DMS 273 (cell line): Measurements from ENCODE around the gene CERS6.
A peak's percentile ranks its signal among the peaks of the same experiment; 100 is the strongest.
"Not testable (repeated sequence)": the region's sequence is repeated elsewhere in the genome, so short reads cannot be mapped to it uniquely, and the experiment has no call there.

Source experiments
- DNase-seq: peaks from one replicate; lab custom pipeline; 2025; ENCODE audit not compliant: unreplicated experiment; lab: John Stamatoyannopoulos, UW

Gene CERS6

GRCh38 chr2:168466834-168467565, 10.9 kb downstream of the CERS6 start:
- DNase-seq, result no peak

GRCh38 chr2:168467729-168468128, 11.7 kb downstream of the CERS6 start:
- no peak for DNase-seq

- DNase-seq, result no peak
These were observed 12.3 kb downstream of the CERS6 start for GRCh38 chr2:168468354-168468753.

- DNase-seq, result no peak
These were observed 13.4 kb downstream of the CERS6 start for GRCh38 chr2:168469281-168469988.

GRCh38 chr2:168470320-168471162, 14.5 kb downstream of the CERS6 start:
- peak; percentile 68 for DNase-seq

GRCh38 chr2:168471163-168471475, 15.0 kb downstream of the CERS6 start:
- DNase-seq, result peak; percentile 74

- no peak for DNase-seq
These were observed 19.6 kb downstream of the CERS6 start for GRCh38 chr2:168475636-168476035.

GRCh38 chr2:168478206-168478605, 22.1 kb downstream of the CERS6 start:
- no peak for DNase-seq

GRCh38 chr2:168480356-168480755, 24.3 kb downstream of the CERS6 start:
- no peak for DNase-seq

- DNase-seq, result no peak
These were observed 24.9 kb downstream of the CERS6 start for GRCh38 chr2:168480825-168481585.

- no peak for DNase-seq
These were observed 26.2 kb downstream of the CERS6 start for GRCh38 chr2:168482269-168482668.

GRCh38 chr2:168482952-168483831, 27.1 kb downstream of the CERS6 start:
- no peak for DNase-seq

GRCh38 chr2:168486477-168486876, 30.4 kb downstream of the CERS6 start:
- DNase-seq, result no peak

GRCh38 chr2:168490015-168490874, 34.2 kb downstream of the CERS6 start:
- DNase-seq, result peak; percentile 22

GRCh38 chr2:168490946-168491605, 35.0 kb downstream of the CERS6 start:
- DNase-seq, result no peak

- not testable (repeated sequence) for DNase-seq
These were observed 35.7 kb downstream of the CERS6 start for GRCh38 chr2:168491728-168492127.

- not testable (repeated sequence) for DNase-seq
These were observed 37.1 kb downstream of the CERS6 start for GRCh38 chr2:168493219-168493618.

- DNase-seq, result no peak
These were observed 38.2 kb downstream of the CERS6 start for GRCh38 chr2:168494190-168494711.
